Nephron progenitor cell (in vitro differentiated cells): ENCODE data around the gene CYBRD1.
"Not testable (repeated sequence)": the region's sequence is repeated elsewhere in the genome, so short reads cannot be mapped to it uniquely, and the experiment has no call there.

Experiments used
- DNase-seq: peaks from one replicate; pipeline ENCODE4 v3.0.0; 2021
- H3K27ac Mint-ChIP-seq: 2 replicates; pipeline ENCODE4 v1.8.0; 2021; ENCODE audit warnings: mild to moderate bottlenecking, moderate library complexity, mixed read lengths
- H3K27me3 Mint-ChIP-seq: 2 replicates; pipeline ENCODE4 v1.8.0; 2021; ENCODE audit warnings: mild to moderate bottlenecking, low read depth, mixed read lengths; ENCODE audit not compliant: poor library complexity
- H3K36me3 Mint-ChIP-seq: 2 replicates; pipeline ENCODE4 v1.8.0; 2021; ENCODE audit warnings: low read depth, mixed read lengths
- H3K4me1 Mint-ChIP-seq: 2 replicates; pipeline ENCODE4 v1.8.0; 2021; ENCODE audit warnings: mixed read lengths
- H3K4me3 Mint-ChIP-seq: 2 replicates; pipeline ENCODE4 v1.8.0; 2021; ENCODE audit warnings: mild to moderate bottlenecking, moderate library complexity, mixed read lengths
- H3K9me3 Mint-ChIP-seq: 2 replicates; pipeline ENCODE4 v1.8.0; 2021; ENCODE audit warnings: mild to moderate bottlenecking, moderate library complexity, mixed read lengths
- TF ChIP-seq, protein P1 (sequence below): fragments of 200-600 bp; sonication (generic); IDR thresholded peaks from 2 replicates; pipeline ENCODE4 v1.5.0; 2021; ENCODE audit warnings: antibody characterized with exemption

CYBRD1 gene

DNA sequence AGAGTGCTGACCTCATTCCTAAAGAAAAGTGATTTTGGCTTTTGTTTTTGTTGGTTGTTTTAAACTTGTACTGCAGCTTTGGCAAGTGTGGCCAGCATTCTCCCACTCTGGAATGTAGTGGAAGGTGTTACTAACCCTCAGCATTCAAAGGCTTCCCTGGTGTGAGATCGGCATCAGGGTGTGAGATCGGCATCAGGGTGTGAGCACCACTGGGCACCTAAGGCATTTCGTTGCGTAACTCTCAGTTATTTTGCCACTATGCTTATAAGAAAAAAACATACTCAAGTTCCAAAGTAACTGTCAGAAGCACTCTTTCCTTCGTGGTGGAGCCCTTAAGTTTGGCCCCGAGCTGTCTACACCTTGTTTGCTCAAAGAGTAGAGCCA is 1.7 kb downstream of the CYBRD1 start:
- TF ChIP-seq, protein P1, sequence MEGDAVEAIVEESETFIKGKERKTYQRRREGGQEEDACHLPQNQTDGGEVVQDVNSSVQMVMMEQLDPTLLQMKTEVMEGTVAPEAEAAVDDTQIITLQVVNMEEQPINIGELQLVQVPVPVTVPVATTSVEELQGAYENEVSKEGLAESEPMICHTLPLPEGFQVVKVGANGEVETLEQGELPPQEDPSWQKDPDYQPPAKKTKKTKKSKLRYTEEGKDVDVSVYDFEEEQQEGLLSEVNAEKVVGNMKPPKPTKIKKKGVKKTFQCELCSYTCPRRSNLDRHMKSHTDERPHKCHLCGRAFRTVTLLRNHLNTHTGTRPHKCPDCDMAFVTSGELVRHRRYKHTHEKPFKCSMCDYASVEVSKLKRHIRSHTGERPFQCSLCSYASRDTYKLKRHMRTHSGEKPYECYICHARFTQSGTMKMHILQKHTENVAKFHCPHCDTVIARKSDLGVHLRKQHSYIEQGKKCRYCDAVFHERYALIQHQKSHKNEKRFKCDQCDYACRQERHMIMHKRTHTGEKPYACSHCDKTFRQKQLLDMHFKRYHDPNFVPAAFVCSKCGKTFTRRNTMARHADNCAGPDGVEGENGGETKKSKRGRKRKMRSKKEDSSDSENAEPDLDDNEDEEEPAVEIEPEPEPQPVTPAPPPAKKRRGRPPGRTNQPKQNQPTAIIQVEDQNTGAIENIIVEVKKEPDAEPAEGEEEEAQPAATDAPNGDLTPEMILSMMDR: no peak
- Mint-ChIP-seq H3K9me3 (no peaks in the 10 kb centered on the region), H3K27ac (no peak overlapping the region), H3K4me3 (peak overlapping the region; percentile 92), H3K27me3 (peaks cover 13% of the 10 kb centered on the region), H3K4me1 (peaks cover 46% of the 10 kb centered on the region), H3K36me3 (peaks cover 7% of the 10 kb centered on the region)
- DNase-seq: no peak

DNA sequence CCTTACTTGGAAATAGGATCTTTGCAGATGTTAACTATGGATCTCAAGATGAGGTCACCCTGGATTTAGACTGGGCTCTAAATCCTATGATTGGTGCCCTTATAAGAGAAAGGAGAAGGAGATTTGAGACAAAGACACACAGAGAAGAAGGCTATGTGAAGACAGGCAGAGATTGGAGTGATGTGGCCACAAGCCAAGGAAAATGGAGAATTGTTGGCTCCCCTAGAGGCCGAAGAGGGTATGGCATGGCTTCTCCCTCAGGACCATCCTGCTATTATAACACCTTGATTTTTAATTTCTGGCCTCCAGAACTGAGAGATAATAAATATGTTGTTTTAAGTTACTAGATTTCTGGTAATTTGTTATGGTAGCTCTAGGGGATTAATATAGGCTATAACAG is 7.6 kb downstream of the CYBRD1 start:
- TF ChIP-seq, protein P1: peak; percentile 35
- Mint-ChIP-seq H3K4me3 (no peak overlapping the region), H3K36me3 (peaks cover 13% of the 10 kb centered on the region), H3K4me1 (peaks cover 10% of the 10 kb centered on the region), H3K27ac (no peak overlapping the region), H3K9me3 (peaks cover 5% of the 10 kb centered on the region), H3K27me3 (peaks cover 12% of the 10 kb centered on the region)
- no peak for DNase-seq

DNA sequence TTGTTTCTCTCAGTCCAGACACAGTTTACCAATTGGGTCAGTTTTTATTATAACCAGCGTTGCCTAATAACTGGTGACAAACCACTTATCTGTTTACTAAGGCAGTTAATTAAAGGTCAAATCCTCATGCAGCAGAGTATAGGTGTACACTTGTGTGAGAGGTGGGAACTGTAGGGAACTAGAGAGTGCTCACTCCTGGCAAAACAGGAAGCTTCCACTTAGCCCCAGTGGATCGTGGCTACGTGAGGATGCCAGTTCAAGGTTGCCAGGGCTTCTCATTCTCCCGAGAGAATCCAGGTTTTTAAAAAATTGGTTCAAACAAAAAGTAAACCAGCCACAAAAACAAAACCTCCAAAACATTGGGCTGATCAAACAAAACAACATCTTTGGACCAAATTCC is 8.1 kb downstream of the CYBRD1 start:
- no peak for DNase-seq
- H3K27me3 Mint-ChIP-seq: peaks cover 7% of the 10 kb centered on the region
- no peak overlapping the region for H3K4me3 Mint-ChIP-seq
- H3K27ac Mint-ChIP-seq: no peak overlapping the region
- peaks cover 13% of the 10 kb centered on the region for H3K36me3 Mint-ChIP-seq
- peaks cover 6% of the 10 kb centered on the region for H3K4me1 Mint-ChIP-seq
- peaks cover 5% of the 10 kb centered on the region for H3K9me3 Mint-ChIP-seq
- TF ChIP-seq, protein P1: no peak

DNA sequence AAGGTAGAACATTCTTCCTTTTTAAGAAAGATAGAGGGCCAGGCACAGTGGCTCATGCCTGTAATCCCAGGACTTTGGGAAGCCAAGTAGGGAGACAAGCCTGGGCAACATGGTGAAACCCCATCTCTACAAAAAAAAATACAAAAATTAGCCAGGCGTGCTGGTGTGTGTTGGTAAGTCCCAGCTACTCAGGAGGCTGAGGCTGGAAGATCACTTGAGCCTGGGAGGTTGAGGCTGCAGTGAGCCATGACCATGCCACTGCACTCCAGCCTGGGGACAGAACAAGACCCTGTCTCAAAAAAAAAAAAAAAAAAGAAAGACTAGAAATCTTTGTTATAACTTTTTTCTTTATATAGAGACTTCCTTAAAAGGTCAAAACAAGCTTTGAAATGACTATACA is 8.6 kb downstream of the CYBRD1 start:
- H3K9me3 Mint-ChIP-seq, H3K4me1 Mint-ChIP-seq, H3K27ac Mint-ChIP-seq, DNase-seq, H3K4me3 Mint-ChIP-seq, H3K27me3 Mint-ChIP-seq: not testable (repeated sequence)
- H3K36me3 Mint-ChIP-seq: peaks cover 13% of the 10 kb centered on the region

DNA sequence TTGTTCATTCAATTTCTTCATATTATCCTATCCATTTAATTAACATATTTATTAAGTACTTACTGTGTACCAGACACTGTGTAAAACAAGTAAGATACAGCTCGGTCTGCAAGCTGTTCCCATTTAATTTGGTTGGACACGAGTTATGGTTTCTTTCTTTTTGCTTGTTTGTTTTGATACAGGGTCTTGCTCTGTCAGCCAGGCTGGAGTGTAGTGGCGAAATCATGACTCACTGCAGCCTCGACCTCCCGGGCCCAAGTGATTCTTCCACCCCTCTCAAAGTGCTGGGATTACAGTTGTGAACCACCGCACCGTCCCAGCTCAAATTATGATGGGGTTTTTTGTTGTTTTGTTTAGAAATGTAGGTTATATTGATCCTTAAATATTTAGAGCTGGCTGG is 9.0 kb downstream of the CYBRD1 start:
- no peak overlapping the region for H3K4me3 Mint-ChIP-seq
- TF ChIP-seq, protein P1: no peak
- DNase-seq: no peak
- H3K27ac Mint-ChIP-seq: peak overlapping the region; percentile 29
- H3K4me1 Mint-ChIP-seq: peaks cover 4% of the 10 kb centered on the region
- H3K9me3 Mint-ChIP-seq: peaks cover 5% of the 10 kb centered on the region
- peaks cover 4% of the 10 kb centered on the region for H3K27me3 Mint-ChIP-seq
- peaks cover 13% of the 10 kb centered on the region for H3K36me3 Mint-ChIP-seq

DNA sequence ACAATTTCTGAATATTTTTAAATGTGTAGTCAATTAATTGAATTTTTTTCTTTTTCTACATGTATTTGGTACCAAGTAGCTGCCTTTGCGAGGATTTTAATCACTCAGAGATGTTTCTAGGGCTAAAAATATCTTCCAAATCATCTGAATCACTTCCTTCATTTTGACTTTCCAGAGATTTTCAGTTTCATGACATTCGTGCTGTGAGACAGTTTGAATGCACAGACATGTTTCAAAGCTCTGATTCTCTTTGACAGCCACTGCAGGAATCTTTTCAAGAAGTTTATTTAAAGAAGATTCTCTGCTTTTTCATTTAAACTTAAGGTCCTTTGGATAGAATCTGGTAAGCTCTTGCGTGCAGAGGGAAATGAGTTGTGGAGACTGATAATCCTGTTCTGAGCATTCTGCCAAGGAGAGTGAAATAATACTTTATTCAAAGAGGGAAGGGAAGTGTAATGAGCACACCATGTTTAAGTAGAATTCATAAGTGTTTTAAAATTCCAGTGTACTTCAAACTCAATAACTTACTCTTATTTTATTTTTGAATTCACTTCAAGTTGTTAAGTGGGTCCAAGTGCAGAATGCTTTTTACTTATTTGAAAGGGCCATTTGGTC is 9.7 kb downstream of the CYBRD1 start:
- TF ChIP-seq, protein P1: no peak
- DNase-seq: no peak
- no peak overlapping the region for H3K4me3 Mint-ChIP-seq
- H3K27me3 Mint-ChIP-seq: peaks cover 7% of the 10 kb centered on the region
- peaks cover 4% of the 10 kb centered on the region for H3K4me1 Mint-ChIP-seq
- H3K27ac Mint-ChIP-seq: no peak overlapping the region
- peaks cover 5% of the 10 kb centered on the region for H3K9me3 Mint-ChIP-seq
- H3K36me3 Mint-ChIP-seq: peaks cover 13% of the 10 kb centered on the region
